Hepatocyte (in vitro differentiated cells): ENCODE data around the gene ZNF763.
"Not testable (repeated sequence)": the region's sequence is repeated elsewhere in the genome, so short reads cannot be mapped to it uniquely, and the experiment has no call there.

Experiments used
- CTCF ChIP-seq: fragments of 200-600 bp; sonication (generic); IDR thresholded peaks from 2 replicates; pipeline ENCODE4 v1.5.1; 2016; ENCODE audit warnings: antibody characterized with exemption, mild to moderate bottlenecking; ENCODE audit not compliant: poor library complexity
- EZH2 ChIP-seq: fragments of 200-600 bp; sonication (generic); IDR thresholded peaks from 2 replicates; pipeline ENCODE4 v1.6.1; 2016; ENCODE audit warnings: antibody characterized with exemption, mild to moderate bottlenecking, borderline replicate concordance

GRCh38 chr19:11991921-11992320 is 27.1 kb downstream of the ZNF763 start:
- TF ChIP-seq CTCF, EZH2: not testable (repeated sequence)
